HAP-1 (cell line): ENCODE measurements around the gene ABCD1.
A peak's percentile ranks its signal among the peaks of the same experiment; 100 is the strongest.
"Not testable (repeated sequence)": the region's sequence is repeated elsewhere in the genome, so short reads cannot be mapped to it uniquely, and the experiment has no call there.

Experiments
- DNase-seq, 2 experiments: peaks; one replicate each; pipeline ENCODE4 v3.0.0-alpha.2; 2016 to 2020; ENCODE audit warnings: low spot score in 2 of 2
- H3K27me3 ChIP-seq: fragments of 250-450 bp; sonication (Bioruptor Pico); 2 replicates; pipeline ENCODE4 v1.5.1; 2020; ENCODE audit warnings: low read depth, mild to moderate bottlenecking, moderate library complexity
- H3K36me3 ChIP-seq: fragments of 250-450 bp; sonication (Bioruptor Pico); replicated peaks from 2 replicates; pipeline ENCODE4 v1.5.1; 2020; ENCODE audit warnings: mild to moderate bottlenecking
- H3K4me1 ChIP-seq: fragments of 250-450 bp; sonication (Bioruptor Pico); 2 replicates; pipeline ENCODE4 v1.5.1; 2020; ENCODE audit warnings: mild to moderate bottlenecking
- H3K4me3 ChIP-seq: fragments of 250-450 bp; sonication (Bioruptor Pico); 2 replicates; pipeline ENCODE4 v1.5.1; 2020; ENCODE audit warnings: mild to moderate bottlenecking, moderate library complexity
- H3K9me3 ChIP-seq: fragments of 250-450 bp; sonication (Bioruptor Pico); 2 replicates; pipeline ENCODE4 v1.5.1; 2020; ENCODE audit warnings: mild to moderate bottlenecking, moderate library complexity
- in situ Hi-C: fragments of 300-500 bp; cut with MboI; formaldehyde crosslinking; loops from 3 replicates; pipeline ENCODE4 v1.14.3; 2020; ENCODE audit warnings: low sequenced_read_pairs, inconsistent platforms, mixed read lengths

ABCD1 gene

GRCh38 chrX:153740631-153741222 is 16.1 kb downstream of the ABCD1 start:
- in situ Hi-C loops = no loop called here
- Histone ChIP-seq H3K4me3 (no peak overlapping the region), H3K27me3 (no peaks in the 10 kb centered on the region), H3K36me3 (no peaks in the 10 kb centered on the region), H3K4me1 (no peaks in the 10 kb centered on the region), H3K9me3 (no peaks in the 10 kb centered on the region)
- no peak for DNase-seq

GRCh38 chrX:153741446-153741845 is 16.8 kb downstream of the ABCD1 start:
- H3K9me3 ChIP-seq = no peaks in the 10 kb centered on the region
- no peaks in the 10 kb centered on the region for H3K4me1 ChIP-seq
- in situ Hi-C loops = no loop called here

GRCh38 chrX:153742111-153742510 is 17.5 kb downstream of the ABCD1 start:
- H3K36me3 ChIP-seq, H3K27me3 ChIP-seq, DNase-seq, in situ Hi-C loops, H3K4me1 ChIP-seq, H3K9me3 ChIP-seq, H3K4me3 ChIP-seq: not testable (repeated sequence)

More at GRCh38 chrX:153741446-153741845, 16.8 kb downstream of the ABCD1 start:
- no peak overlapping the region for H3K4me3 ChIP-seq
- no peaks in the 10 kb centered on the region for H3K36me3 ChIP-seq
- no peak for DNase-seq
- no peaks in the 10 kb centered on the region for H3K27me3 ChIP-seq

- H3K36me3 ChIP-seq, H3K9me3 ChIP-seq, in situ Hi-C loops, H3K4me3 ChIP-seq, H3K4me1 ChIP-seq, DNase-seq, H3K27me3 ChIP-seq: not testable (repeated sequence)
These were observed 18.3 kb downstream of the ABCD1 start for GRCh38 chrX:153742796-153743467.

- in situ Hi-C loops, H3K27me3 ChIP-seq, H3K36me3 ChIP-seq, H3K4me3 ChIP-seq, H3K4me1 ChIP-seq, H3K9me3 ChIP-seq: not testable (repeated sequence)
- DNase-seq = peak in 1 of 2 experiments; percentile 73
These were observed 19.0 kb downstream of the ABCD1 start for GRCh38 chrX:153743468-153744209.

GRCh38 chrX:153744210-153745066 is 19.8 kb downstream of the ABCD1 start:
- Histone ChIP-seq H3K4me3 (no peak overlapping the region), H3K27me3 (no peaks in the 10 kb centered on the region), H3K4me1 (no peaks in the 10 kb centered on the region), H3K36me3 (no peaks in the 10 kb centered on the region), H3K9me3 (no peaks in the 10 kb centered on the region)
- in situ Hi-C loops = no loop called here
- DNase-seq = peak in 1 of 2 experiments; percentile 64

GRCh38 chrX:153745067-153745433 is 20.4 kb downstream of the ABCD1 start:
- H3K27me3 ChIP-seq, H3K9me3 ChIP-seq, in situ Hi-C loops, DNase-seq, H3K4me1 ChIP-seq, H3K36me3 ChIP-seq, H3K4me3 ChIP-seq: not testable (repeated sequence)

GRCh38 chrX:153746359-153746758 is 21.7 kb downstream of the ABCD1 start:
- Histone ChIP-seq H3K4me3 (no peak overlapping the region), H3K36me3 (no peaks in the 10 kb centered on the region), H3K27me3 (no peaks in the 10 kb centered on the region; the same call in 1 of the 2 replicates), H3K4me1 (no peaks in the 10 kb centered on the region), H3K9me3 (no peaks in the 10 kb centered on the region)
- in situ Hi-C loops = no loop called here
- DNase-seq = no peak

- H3K4me1 ChIP-seq, H3K36me3 ChIP-seq, H3K27me3 ChIP-seq, H3K4me3 ChIP-seq, in situ Hi-C loops, DNase-seq, H3K9me3 ChIP-seq: not testable (repeated sequence)
These were observed 22.3 kb downstream of the ABCD1 start for GRCh38 chrX:153746991-153747390.

- H3K4me3 ChIP-seq, H3K9me3 ChIP-seq, H3K36me3 ChIP-seq, H3K27me3 ChIP-seq, H3K4me1 ChIP-seq, in situ Hi-C loops, DNase-seq: not testable (repeated sequence)
These were observed 24.4 kb downstream of the ABCD1 start for GRCh38 chrX:153749017-153749416.

- H3K36me3 ChIP-seq = no peaks in the 10 kb centered on the region
- H3K4me3 ChIP-seq = no peak overlapping the region
- DNase-seq = no peak
- H3K9me3 ChIP-seq = no peaks in the 10 kb centered on the region
- H3K4me1 ChIP-seq = no peaks in the 10 kb centered on the region
- H3K27me3 ChIP-seq = no peaks in the 10 kb centered on the region; the same call in 1 of the 2 replicates
- in situ Hi-C loops = no loop called here
These were observed 25.6 kb downstream of the ABCD1 start for GRCh38 chrX:153750127-153750774.

GRCh38 chrX:153755136-153755535 is 30.5 kb downstream of the ABCD1 start:
- Histone ChIP-seq H3K9me3 (peaks cover 5% of the 10 kb centered on the region), H3K36me3 (no peaks in the 10 kb centered on the region), H3K27me3 (no peaks in the 10 kb centered on the region; the same call in 1 of the 2 replicates), H3K4me3 (no peak overlapping the region), H3K4me1 (no peaks in the 10 kb centered on the region)
- in situ Hi-C loops = no loop called here
- DNase-seq = no peak

- Histone ChIP-seq H3K4me3 (no peak overlapping the region), H3K4me1 (peaks cover 2% of the 10 kb centered on the region; the same call in 1 of the 2 replicates), H3K9me3 (no peaks in the 10 kb centered on the region), H3K36me3 (no peaks in the 10 kb centered on the region), H3K27me3 (no peaks in the 10 kb centered on the region)
- in situ Hi-C loops = no loop called here
- no peak for DNase-seq
These were observed 37.2 kb downstream of the ABCD1 start for GRCh38 chrX:153761863-153762262.
